HG03175 (cell line): ENCODE measurements around the gene DNTT.

ENCODE experiments used
- ATAC-seq: cut with Tn5 transposase; IDR thresholded peaks from one replicate; pipeline ENCODE4 v1.9.1; 2021; ENCODE audit warnings: mild to moderate bottlenecking, moderate library complexity; ENCODE audit not compliant: unreplicated experiment

Gene DNTT

DNA sequence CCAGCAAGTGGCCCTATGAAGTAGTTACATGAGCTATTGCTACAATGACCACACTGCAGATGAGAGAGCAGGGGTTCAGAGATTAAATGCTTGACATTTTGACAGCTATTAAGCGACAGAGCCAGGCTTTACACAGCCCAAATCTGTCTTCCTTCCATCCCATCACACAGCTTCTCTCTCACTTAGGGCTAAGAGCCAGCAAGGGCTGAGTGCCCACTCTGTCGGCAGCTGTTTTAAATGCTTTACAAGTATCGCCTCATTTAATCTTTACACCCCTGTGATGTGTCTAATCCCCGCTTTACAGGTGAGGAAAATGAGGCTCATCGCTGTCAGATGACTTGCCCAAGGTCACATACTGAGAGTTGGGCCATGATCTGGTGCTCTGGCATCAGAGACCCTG lies 69.8 kb downstream of the DNTT start:
- ATAC-seq, result no peak

DNA sequence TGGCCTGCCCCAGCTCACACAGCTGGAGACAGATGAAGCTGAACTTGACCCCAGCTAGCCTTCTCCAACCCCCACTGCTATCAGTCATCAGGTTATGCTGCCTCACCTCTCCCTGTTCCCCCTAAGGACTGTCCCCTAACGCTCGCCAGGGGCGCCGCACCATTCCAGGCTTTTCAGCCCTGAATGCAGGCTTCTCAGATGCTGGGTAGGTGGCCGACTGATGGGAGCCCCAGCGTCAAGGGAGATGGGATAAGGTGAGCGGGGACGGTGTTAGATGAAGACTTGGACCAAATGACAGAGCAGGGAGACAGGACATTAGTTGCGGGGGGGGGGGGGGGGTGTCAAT lies 70.4 kb downstream of the DNTT start:
- ATAC-seq, result no peak

GRCh38 chr10:96374985-96375830 lies 71.0 kb downstream of the DNTT start:
- peak; percentile 74 for ATAC-seq

GRCh38 chr10:96376483-96376882 lies 72.2 kb downstream of the DNTT start:
- ATAC-seq, result no peak

- no peak for ATAC-seq
Observed at GRCh38 chr10:96377816-96378294, 73.6 kb downstream of the DNTT start.

DNA sequence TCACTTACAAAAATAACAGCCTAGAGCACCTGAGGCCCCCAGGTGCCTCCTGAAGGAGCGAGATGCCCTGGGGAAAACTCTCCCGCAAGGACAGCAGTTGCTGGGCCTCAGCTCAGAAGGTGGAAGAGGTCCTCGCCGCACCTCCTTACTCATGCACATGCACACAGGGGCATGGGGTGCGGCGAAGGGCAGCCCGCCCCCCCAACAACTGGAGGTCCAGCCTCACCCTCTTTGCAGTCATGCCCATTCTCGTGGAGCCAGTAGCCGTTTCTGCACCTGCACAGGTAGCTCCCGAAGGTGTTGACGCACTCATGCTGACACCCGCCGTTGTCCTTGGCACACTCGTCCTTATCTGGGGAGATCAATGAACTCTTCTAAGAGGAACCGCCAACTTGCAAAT lies 74.5 kb downstream of the DNTT start:
- ATAC-seq, result no peak

- no peak for ATAC-seq
Observed at GRCh38 chr10:96379758-96380157, 75.5 kb downstream of the DNTT start.

DNA sequence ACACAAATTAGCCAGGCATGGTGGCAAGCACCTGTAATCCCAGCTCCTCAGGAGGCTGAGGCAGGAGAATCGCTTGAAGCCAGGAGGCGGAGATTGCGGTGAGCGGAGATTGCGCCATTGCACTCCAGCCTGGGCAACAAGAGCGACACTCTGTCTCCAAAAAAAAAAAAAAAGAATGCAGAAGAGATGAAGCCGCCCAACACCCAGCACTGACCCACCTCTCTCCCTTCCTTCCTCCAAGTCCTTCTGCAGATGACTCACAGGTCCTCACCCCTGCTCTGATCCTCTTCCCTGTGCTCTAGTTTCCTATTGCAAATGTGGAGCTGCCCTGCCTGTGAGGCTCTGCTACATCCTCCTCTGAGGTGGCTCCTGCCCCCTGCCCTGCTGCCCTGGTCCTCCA lies 76.6 kb downstream of the DNTT start:
- ATAC-seq, result no peak

DNA sequence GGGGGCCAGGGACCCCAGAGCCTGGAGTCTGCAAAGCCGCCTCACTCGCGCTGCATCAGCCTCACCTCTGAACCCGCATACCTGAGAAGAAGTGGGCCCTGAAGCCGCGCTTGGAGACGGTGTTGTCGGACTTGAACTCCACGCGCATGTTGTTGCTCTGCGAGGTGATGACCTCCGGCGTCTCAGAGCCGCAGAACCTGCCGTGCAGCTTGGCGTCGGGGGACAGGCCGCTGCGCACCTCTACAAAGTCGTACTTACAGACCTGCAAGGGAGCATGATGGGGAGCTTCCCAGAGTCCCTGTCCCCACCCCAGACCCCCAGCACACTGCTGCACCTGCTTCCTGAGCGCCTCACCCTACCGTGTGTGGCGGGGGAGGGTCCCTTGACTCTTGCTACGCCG lies 80.3 kb downstream of the DNTT start:
- no peak for ATAC-seq

DNA sequence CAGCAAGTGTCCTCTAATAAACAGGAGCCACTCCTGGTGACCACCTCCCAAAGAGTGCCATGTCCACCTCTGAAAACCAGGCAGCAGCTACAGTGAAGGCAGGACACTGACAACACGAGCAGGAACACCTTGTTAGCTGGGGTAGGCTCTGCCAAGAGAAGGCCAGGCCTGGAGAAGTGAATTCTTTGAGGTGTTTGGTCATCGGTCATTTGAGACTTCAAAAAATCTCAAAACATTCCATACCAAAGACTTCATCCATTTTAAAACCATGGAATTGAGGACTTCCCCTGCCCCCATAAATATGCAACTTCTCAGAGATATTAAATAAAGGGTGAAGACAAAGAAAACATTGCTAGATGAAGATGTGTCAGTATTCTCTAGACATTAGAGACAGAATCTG lies 82.9 kb downstream of the DNTT start:
- ATAC-seq, result no peak

DNA sequence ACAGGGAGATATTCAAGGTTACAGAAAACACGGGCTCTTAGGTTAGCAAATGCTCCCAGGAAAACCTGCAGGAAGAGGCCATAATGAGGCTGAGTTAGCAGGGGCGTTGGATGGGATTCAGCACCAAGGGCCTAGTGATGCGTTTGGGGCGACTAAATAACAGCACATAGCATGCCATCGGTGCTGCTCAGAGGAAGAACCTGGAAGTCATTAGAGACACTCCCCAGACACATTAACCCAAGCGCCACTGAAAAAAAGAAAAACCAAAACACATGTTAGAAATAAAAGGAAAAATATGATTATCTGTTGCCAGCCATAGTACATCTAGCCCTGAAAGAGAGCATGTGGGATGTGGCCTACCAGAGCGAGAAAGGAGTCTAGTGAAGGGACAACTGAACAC lies 83.4 kb downstream of the DNTT start:
- ATAC-seq, result no peak
